HG03045 (cell line): ENCODE measurements around the gene GALNT7.

ENCODE experiments used
- ATAC-seq: cut with Tn5 transposase; IDR thresholded peaks from one replicate; pipeline ENCODE4 v1.9.1; 2021; ENCODE audit warnings: mild to moderate bottlenecking, moderate library complexity; ENCODE audit not compliant: unreplicated experiment

The GALNT7 gene

GRCh38 chr4:173259310-173259709 lies 90.7 kb downstream of the GALNT7 start:
- no peak for ATAC-seq

DNA sequence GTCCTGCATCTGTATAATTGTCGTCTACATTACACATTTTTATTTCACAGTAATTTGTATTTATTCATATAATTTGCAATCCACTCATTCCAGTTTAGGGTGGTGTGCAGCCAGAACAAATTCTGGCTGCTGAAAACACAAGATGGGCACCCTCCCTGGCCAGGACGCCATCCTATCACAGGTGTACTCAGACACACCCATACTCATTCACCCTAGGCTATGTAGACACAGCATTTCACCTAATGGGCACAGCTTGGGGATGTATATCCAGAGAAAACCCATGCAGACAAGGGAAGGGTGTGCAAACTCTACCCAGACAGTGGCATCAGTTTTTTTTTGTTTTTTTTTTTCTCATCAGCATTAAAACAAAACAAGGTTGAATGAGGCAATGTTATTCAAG lies 92.4 kb downstream of the GALNT7 start:
- no peak for ATAC-seq

DNA sequence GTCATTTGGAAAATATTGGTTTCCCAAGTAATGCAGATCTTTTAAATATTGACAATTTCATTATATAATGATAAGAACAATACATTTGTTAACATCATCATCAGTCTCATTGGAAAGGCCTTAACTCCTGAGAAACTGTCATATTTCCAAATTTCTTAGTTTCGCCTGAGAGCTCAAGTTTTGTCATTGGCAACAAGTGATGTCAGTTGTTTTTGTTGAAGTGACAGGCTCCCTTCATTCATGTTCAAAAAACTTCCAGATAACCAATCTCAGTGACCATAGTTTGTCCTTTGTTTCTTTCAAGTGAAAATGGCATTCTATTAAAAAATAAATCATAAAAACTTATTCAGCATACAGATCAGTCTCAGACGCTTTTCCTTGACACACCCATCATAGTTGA lies 93.8 kb downstream of the GALNT7 start:
- no peak for ATAC-seq

DNA sequence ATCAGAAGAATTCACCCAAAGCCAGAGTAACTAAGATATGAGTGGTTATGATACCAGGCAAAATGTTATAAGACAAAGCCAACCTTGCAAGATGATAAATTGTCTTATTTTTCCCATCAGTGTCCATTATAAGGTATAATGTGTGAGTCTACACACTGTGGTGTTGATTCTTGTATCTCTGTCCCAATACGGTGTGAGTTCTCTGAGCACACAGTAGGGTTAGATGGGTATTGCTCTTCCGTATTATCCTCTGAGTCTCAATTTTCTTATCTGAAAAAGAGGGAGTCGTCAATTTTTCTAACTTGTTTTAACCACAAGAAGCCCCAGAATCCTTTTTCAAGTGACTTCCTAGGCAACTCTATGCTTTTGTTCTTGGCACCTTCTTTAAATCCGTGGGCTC lies 95.6 kb downstream of the GALNT7 start:
- ATAC-seq: no peak

- ATAC-seq: peak; percentile 71
Observed at GRCh38 chr4:173264684-173265185, 96.1 kb downstream of the GALNT7 start.

DNA sequence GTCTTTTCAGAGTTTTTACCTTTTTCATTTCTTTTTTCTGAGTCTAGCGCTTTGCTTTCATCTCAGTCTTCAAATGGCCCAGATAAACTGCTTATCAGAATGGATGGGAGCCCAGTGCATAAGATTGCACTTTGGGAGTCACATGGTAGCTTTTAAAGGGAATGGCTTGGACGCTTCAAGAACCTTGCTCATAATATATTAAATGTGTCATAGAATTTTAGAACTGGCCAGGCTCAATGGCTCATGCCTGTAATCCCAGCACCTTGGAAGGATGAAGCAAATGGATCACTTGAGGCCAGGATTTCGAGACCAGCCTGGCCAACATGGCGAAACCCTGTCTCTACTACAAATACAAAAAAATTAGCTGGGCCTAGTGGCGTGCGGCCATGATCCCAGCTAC lies 97.1 kb downstream of the GALNT7 start:
- ATAC-seq: no peak

DNA sequence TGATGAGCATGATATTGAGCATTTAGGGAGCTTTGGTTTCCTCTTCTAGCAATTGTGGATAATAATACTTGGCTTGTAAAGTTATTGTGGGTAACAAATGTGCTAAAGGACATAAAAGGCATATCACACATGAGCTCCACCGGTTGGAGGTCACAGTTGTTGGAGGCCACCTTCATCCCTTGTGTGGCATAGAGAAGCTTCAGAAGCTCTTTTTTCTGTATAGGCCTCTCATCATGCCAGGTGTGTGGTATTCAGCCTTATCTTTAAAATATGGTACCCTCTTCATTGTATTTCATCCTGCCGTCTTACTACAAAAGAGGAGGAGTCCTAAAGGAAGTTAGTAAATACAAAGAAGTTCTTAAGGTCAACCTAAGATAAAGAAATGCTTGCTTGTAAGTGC lies 99.1 kb downstream of the GALNT7 start:
- no peak for ATAC-seq

GRCh38 chr4:173269280-173269679 lies 100.7 kb downstream of the GALNT7 start:
- no peak for ATAC-seq

DNA sequence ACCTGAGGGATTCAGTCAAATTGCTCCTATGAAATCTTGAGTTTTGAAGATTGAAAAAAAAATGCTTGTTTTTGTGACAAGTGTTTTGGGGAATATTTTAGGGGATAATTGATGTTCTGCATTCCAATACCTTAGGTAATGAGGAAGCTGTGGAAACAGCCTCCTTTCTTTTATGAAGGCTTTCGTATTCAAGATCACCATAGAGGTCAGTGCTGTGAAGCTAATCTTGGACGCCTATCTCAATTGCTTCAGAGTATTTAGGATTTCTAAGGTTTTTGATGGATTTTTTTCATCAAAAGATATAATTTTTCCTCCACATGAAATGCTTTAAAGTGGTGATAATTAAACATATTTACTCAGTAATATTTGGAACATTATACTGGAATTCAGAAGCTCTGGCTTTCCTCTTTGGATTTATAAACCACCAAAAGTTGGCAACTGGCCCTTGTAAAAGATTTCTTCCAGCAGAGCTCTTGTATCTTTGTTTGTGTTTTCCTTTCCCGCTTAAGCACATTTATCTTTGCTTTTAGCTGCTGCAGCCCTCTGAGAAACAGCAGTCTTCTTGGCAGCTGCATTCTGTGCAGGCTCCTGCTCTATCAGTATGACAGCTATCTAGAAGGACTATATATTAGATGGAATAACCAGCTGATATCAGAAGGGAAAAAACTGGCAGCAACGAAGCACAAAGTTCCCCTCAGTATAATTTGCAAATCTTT lies 101.9 kb downstream of the GALNT7 start:
- ATAC-seq: no peak

GRCh38 chr4:173272314-173272713 lies 103.7 kb downstream of the GALNT7 start:
- ATAC-seq: no peak

DNA sequence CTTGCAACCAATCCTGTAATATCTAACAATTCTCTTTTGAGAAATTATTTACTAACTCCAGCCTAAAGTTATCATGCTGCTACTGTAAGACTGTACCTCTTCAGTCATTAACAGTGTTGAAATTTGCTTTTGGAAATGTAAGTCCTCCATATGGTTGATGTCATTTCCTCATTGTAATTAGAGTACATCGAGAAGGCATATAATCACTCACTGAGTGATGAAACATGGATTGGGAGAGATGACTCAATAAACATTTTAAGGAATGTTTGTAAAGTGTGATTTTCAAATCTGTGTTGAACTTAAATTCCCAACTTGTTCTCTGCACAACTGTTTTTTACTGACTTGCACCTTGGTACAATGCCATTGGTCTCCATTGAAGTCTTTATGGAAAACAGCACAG lies 104.4 kb downstream of the GALNT7 start:
- no peak for ATAC-seq

DNA sequence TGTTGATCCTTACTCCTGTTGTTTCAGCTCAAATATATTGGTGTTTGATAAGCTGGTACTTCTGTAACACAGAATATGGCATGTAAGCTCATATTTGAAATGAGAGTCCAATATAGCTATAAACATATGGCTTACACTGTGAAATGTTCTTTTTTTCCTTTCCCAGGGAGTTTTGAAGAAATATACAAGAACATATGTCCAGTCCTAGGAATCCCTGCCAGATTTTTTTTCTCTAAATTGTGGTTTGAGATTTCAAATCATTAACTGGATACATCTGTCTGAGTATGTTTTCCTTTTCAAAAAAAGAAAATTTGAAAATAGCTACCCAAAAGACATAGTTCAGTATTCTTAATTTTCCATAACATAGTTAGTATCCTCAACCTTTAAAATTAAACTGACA lies 105.3 kb downstream of the GALNT7 start:
- ATAC-seq: no peak

GRCh38 chr4:173274744-173275143 lies 106.1 kb downstream of the GALNT7 start:
- no peak for ATAC-seq

DNA sequence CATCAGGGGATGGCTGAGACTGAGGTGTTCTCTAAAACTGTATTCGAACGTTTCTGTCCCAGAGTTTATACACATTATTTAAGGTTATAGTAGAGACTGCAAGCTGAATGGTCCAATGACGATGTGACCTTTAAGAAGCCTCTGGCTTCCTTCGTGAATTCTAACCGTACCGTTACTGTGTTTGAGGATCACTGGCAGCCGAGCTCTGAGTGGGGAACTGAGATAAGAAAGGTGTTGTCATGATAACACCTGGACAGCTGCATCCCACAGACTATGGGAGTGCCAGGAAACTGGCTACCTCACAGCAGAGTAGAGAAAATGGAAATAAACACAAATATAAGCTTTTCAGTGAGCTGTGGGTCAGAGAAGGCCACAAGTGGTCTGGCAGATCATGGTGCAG lies 106.5 kb downstream of the GALNT7 start:
- no peak for ATAC-seq

DNA sequence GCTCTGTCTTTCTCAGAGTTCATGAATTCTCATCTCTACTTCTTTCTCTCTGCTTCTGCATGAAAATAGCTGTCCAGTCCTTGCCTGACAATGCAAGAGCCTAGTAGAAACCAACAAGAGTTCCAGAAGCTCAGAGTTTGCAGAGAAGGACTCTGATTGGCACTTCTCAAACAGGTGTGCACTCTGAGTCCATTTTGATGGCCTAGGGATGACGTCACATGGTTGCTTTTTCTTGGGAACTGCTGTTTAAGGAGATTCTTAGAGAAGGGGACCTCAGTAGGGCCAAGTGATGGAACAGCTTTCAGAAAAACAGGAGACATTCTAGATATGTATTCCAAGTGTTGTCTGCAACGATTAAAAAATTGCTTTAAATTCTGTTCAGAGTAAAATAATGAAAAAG lies 108.7 kb downstream of the GALNT7 start:
- no peak for ATAC-seq

DNA sequence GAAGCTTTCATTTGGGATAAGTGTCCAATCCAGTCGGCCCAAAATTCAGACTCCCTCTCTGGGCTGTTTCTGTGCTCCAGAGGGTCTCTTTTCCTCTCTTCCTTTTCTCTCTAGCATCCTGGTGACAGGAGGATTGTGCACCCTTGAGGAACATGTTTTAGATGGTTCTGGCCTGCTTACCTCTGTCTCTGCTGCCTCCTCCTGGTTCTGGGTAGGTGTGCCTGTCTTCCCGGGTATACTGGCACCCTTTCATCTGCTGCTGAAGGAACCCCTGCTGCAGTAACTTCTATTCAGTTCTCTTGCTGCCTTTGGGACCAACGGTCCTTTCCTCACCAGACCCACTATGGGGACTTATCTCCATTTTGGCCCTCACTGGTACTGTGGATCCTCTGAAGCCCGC lies 112.4 kb downstream of the GALNT7 start:
- ATAC-seq: no peak

GRCh38 chr4:173281406-173282255 lies 113.0 kb downstream of the GALNT7 start:
- ATAC-seq: no peak

DNA sequence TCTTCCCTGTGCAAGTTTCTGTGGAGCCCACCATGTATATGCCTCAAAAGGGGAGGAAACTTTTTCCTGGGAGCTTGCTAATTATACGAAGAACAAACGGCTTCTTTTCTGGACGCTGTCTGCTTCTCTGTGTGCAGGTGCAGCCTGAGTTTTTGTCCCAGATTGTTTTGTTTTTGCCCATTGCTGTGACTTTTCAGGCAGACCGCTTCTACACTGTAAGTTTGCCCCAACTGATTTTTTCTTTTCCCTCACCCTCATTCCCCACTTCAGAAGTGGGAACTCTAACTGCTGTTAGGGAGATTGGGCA lies 113.6 kb downstream of the GALNT7 start:
- ATAC-seq: no peak

DNA sequence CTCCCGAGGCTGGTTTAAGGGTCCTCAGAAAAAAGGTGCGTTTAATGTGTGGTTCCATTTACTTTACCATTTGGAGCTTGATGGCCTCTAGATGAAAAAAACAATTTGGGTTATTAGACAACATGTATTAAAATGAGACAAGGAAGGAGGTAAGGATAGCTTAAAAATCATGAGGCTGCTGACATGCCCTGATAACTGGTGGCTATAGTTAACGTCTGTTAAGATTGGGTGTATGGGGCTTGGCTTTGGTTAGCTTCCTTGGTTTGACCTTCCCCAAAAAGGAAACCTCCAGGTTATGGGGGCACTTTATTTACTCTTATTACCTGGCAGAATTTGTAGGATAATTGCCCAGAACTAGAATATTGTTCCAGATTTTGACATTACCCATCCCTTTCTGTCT lies 114.0 kb downstream of the GALNT7 start:
- ATAC-seq: no peak

DNA sequence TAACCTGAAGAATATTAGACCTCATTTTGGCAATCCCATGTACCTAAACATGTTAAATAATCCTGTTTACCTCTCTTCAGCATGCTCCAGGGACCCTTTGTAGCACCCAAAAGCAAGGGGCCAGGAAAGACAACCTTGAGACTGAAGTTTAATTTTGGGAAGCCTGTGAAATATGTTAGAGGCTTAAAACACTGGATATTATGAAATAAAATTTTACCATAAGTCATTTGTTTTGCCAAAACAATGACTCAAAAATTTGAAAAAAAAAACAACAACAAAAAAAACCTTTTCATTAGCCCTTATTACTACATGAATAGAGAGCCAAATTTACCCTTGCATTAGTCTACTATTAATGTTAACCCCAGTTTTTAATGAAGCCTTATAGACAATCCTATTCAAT lies 115.9 kb downstream of the GALNT7 start:
- no peak for ATAC-seq

DNA sequence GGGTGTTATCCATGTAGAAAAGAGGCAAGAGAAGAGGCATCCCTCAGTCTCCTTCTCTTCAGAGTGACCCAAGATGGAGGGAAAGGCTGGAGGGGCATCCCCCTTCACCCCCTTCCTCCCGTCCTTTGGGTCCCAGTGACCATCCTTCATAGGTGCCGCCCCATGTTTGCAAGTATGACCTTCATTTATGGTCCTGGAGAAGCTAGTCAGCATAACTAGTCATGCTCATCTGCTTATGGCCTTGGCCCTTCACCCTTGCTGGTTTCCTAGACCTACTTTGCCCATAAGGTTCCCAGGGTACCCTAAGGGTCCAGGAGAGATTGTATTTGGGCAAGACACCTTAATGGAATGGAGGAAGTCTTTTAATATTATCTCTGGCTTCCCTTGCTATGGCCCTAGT lies 118.9 kb downstream of the GALNT7 start:
- ATAC-seq: no peak

GRCh38 chr4:173288296-173288695 lies 119.7 kb downstream of the GALNT7 start:
- peak; percentile 58 for ATAC-seq
